ENCODE measurements around the gene STAMBPL1.

- no peak for TF ChIP-seq EP300 (IDR thresholded peaks at IDR 0.05)
- TF ChIP-seq, protein P1, sequence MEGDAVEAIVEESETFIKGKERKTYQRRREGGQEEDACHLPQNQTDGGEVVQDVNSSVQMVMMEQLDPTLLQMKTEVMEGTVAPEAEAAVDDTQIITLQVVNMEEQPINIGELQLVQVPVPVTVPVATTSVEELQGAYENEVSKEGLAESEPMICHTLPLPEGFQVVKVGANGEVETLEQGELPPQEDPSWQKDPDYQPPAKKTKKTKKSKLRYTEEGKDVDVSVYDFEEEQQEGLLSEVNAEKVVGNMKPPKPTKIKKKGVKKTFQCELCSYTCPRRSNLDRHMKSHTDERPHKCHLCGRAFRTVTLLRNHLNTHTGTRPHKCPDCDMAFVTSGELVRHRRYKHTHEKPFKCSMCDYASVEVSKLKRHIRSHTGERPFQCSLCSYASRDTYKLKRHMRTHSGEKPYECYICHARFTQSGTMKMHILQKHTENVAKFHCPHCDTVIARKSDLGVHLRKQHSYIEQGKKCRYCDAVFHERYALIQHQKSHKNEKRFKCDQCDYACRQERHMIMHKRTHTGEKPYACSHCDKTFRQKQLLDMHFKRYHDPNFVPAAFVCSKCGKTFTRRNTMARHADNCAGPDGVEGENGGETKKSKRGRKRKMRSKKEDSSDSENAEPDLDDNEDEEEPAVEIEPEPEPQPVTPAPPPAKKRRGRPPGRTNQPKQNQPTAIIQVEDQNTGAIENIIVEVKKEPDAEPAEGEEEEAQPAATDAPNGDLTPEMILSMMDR (IDR thresholded peaks at IDR 0.05), result no peak
Observed at GRCh38 chr10:88964869-88965415, 84.9 kb downstream of the STAMBPL1 start.
